H1 (cell line): ENCODE data around the gene VRK3. TPM values are rescaled to one million over a fixed set of nuclear protein-coding genes. Genes with fewer than 3 reads are reported as not detected.

Experiments used
- ASH2L ChIP-seq: fragments of 200-600, 300-600 bp; sonication (generic); IDR thresholded peaks from one replicate; pipeline ENCODE4 v1.7.1; 2017; ENCODE audit warnings: low read length
- BRCA1 ChIP-seq: IDR thresholded peaks from 2 replicates; pipeline ENCODE4 v1.6.1; 2012; ENCODE audit warnings: low read depth, low read length, improper control_type of control experiment
- CBX8 ChIP-seq: fragments of 300-800, 300-1000 bp; sonication (generic); IDR thresholded peaks from 2 replicates; pipeline ENCODE4 v1.7.1; 2016; ENCODE audit warnings: low read depth, low read length, borderline replicate concordance
- CEBPB ChIP-seq: IDR thresholded peaks from 2 replicates; pipeline ENCODE4 v1.6.1; 2012; ENCODE audit warnings: low read depth, low read length
- CTBP2 ChIP-seq: IDR thresholded peaks from 2 replicates; pipeline ENCODE4 v1.7.0; 2011; ENCODE audit warnings: borderline replicate concordance, mild to moderate bottlenecking, moderate library complexity, mixed read lengths, low read length; ENCODE audit not compliant: insufficient read depth, insufficient read length
- EGR1 ChIP-seq: IDR thresholded peaks from 2 replicates; pipeline ENCODE4 v1.6.1; 2011; ENCODE audit warnings: low read depth, low read length, borderline replicate concordance
- GABPA ChIP-seq: IDR thresholded peaks from 2 replicates; pipeline ENCODE4 v1.6.1; 2011; ENCODE audit warnings: mild to moderate bottlenecking, low read length, moderate library complexity, borderline replicate concordance; ENCODE audit not compliant: insufficient read depth
- JUN ChIP-seq: IDR thresholded peaks from 2 replicates; pipeline ENCODE4 v1.6.1; 2011; ENCODE audit warnings: low read depth, mild to moderate bottlenecking, improper control_type of control experiment, low read length
- NANOG ChIP-seq: IDR thresholded peaks from 2 replicates; pipeline ENCODE4 v1.6.1; 2011; ENCODE audit warnings: low read length, low read depth, mild to moderate bottlenecking, inconsistent platforms; ENCODE audit not compliant: insufficient read depth, poor library complexity, severe bottlenecking
- NRF1 ChIP-seq: IDR thresholded peaks from 2 replicates; pipeline ENCODE4 v1.6.1; 2011; ENCODE audit warnings: mild to moderate bottlenecking, low read depth, low read length, improper control_type of control experiment
- POLR2A ChIP-seq, 2 experiments: IDR thresholded peaks; 1 replicate in 1 of 2; 2 replicates in 1 of 2; pipeline ENCODE4 v1.6.1; 2011; ENCODE audit warnings: low read depth in 2 of 2, low read length in 2 of 2, mild to moderate bottlenecking in 2 of 2; ENCODE audit errors: control extremely low read depth in 1 of 2
- RNF2 ChIP-seq: fragments of 200-900, 300-1000 bp; sonication (generic); IDR thresholded peaks from 2 replicates; pipeline ENCODE4 v1.7.1; 2016; ENCODE audit warnings: borderline replicate concordance, low read depth, mild to moderate bottlenecking, antibody characterized with exemption, low read length; ENCODE audit not compliant: poor library complexity, severe bottlenecking; ENCODE audit errors: missing control alignments
- SIX5 ChIP-seq: IDR thresholded peaks from 2 replicates; pipeline ENCODE4 v1.6.1; 2011; ENCODE audit warnings: mild to moderate bottlenecking, low read depth, low read length
- SP1 ChIP-seq: IDR thresholded peaks from 2 replicates; pipeline ENCODE4 v1.6.1; 2011; ENCODE audit warnings: low read depth, low read length
- TAF7 ChIP-seq: optimal IDR thresholded peaks from 2 replicates; pipeline ENCODE3; 2011; ENCODE audit warnings: low read depth, mild to moderate bottlenecking, inconsistent platforms, low read length, moderate library complexity, borderline replicate concordance
- TBP ChIP-seq: IDR thresholded peaks from 2 replicates; pipeline ENCODE4 v1.6.1; 2011; ENCODE audit warnings: low read depth, low read length, improper control_type of control experiment
- polyA plus RNA-seq, 7 experiments: library from polyadenylated mRNA; depleted of rRNA in 3 of 7; stranded (reverse) in 5 of 7; unstranded in 2 of 7; fragments of >200 nt in 5 of 7; fragments of 200-250 nt in 2 of 7; gene quantifications; 1 replicate in 5 of 7; 2 replicates in 1 of 7; 4 replicates in 1 of 7; pipeline versions ENCODE4 v1.2.1 to v1.2.3, GENCODE V29; 2011 to 2013; ENCODE audit warnings: missing spikeins in 2 of 7, mixed read lengths in 2 of 7
- total RNA-seq: library from RNA; stranded (reverse); fragmentation: NEBNext Ultra II Directional; extraction: Animal tissue kit (Norgen Biotek cat#: 25700); gene quantifications from 2 replicates; pipeline ENCODE4 v1.2.1, GENCODE V29; 2021
- TF ChIP-seq, protein P1 (sequence below): IDR thresholded peaks from 2 replicates; pipeline ENCODE4 v1.6.1; 2012; ENCODE audit warnings: inconsistent platforms
- TF ChIP-seq, protein P2 (sequence below): IDR thresholded peaks from 2 replicates; pipeline ENCODE4 v1.6.1; 2011; ENCODE audit warnings: low read length, improper control_type of control experiment
- TF ChIP-seq, protein P3 (sequence below): IDR thresholded peaks from 2 replicates; pipeline ENCODE4 v1.6.1; 2012; ENCODE audit warnings: inconsistent platforms

The VRK3 gene
- total and polyA plus RNA-seq, 2 of the 8 experiments (the other 6 are each of a cell fraction or from before 2014, with no cell fraction given) = 21.3 to 36.1 TPM

DNA sequence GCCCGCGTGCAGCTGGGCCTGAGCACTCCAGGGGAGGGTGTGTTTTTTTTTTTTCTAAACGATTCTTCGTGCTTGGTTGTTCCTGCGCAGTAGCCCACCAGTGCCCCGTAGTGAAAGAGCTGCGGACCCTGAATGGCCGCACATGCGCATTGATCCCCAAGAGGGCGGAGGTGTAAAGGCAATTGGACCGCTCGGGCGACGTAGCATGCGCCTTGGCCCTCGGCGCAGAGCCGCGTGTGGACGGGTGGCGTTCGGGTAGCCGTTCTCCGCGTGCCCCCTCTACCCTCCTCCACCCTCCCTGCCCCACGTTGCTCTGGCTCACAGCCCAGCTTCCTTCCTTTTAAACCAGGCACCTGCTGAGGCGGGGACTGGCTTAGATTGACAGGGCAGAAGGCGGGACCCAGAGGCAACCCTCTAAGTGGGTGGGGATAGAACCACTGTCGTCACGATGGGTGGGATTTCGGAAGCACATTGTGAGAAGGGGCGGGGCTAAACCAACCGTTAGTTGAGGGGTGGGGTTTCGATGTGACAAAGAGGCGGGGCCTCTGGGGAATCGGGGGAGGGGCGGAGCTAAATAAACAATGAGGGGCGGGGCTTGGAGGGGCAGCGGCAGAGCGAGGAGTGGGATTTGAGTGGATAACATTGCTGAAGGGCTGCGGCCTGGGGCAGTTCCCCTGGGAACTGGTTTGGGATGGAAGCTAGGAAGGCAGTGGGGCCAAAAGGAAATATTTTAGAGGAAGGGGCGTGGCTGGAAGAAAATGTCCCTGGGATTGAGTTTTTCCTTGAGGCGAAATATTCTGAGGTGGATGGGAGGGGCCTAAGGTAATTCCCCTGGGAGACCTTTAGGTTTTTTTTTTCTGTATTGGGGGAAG lies 95.3 kb downstream of the VRK3 start (continued):
- TF ChIP-seq SP1 = no peak
- TF ChIP-seq GABPA = no peak
- no peak for TF ChIP-seq BRCA1
- TF ChIP-seq RNF2 = no peak
- TF ChIP-seq POLR2A (IDR thresholded peaks at IDR 0.05; ENCODE audit: control extremely low read depth in 1 of 2, low read depth in 2 of 2, low read length in 2 of 2) = peak; percentile 97 to 99
- no peak for TF ChIP-seq ASH2L
- TF ChIP-seq CTBP2 = no peak
- TF ChIP-seq CEBPB = no peak
- no peak for TF ChIP-seq EGR1
- TF ChIP-seq TAF7 = peak; percentile 91
- no peak for TF ChIP-seq NANOG
- TF ChIP-seq, protein P1, sequence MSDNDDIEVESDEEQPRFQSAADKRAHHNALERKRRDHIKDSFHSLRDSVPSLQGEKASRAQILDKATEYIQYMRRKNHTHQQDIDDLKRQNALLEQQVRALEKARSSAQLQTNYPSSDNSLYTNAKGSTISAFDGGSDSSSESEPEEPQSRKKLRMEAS = peak; percentile 92
- no peak for TF ChIP-seq CBX8
- peak; percentile 95 for TF ChIP-seq TBP
- no peak for TF ChIP-seq SIX5
- TF ChIP-seq, protein P2, sequence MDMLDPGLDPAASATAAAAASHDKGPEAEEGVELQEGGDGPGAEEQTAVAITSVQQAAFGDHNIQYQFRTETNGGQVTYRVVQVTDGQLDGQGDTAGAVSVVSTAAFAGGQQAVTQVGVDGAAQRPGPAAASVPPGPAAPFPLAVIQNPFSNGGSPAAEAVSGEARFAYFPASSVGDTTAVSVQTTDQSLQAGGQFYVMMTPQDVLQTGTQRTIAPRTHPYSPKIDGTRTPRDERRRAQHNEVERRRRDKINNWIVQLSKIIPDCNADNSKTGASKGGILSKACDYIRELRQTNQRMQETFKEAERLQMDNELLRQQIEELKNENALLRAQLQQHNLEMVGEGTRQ = 0 out of 2 replicates have a peak, but pooled peaks have one; percentile 12
- TF ChIP-seq NRF1 = no peak
- no peak for TF ChIP-seq JUN
- TF ChIP-seq, protein P3, sequence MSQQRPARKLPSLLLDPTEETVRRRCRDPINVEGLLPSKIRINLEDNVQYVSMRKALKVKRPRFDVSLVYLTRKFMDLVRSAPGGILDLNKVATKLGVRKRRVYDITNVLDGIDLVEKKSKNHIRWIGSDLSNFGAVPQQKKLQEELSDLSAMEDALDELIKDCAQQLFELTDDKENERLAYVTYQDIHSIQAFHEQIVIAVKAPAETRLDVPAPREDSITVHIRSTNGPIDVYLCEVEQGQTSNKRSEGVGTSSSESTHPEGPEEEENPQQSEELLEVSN = peak; percentile 78; the same call in 1 of the 2 replicates
